Uterus (tissue), 2 donors: ENCODE data around the gene CIRBP.

Experiments used
- CTCF ChIP-seq, 4 experiments: fragments of 200-600 bp in 2 of 4; fragments of 450-650 bp in 2 of 4; sonication (generic) in 2 of 4; IDR thresholded peaks; one replicate each; pipeline ENCODE4 v1.5.1; 2016 to 2019; ENCODE audit warnings: antibody characterized with exemption in 4 of 4, mild to moderate bottlenecking in 2 of 4, moderate library complexity in 1 of 4
- POLR2A ChIP-seq, 2 donors: fragments of 450-650 bp; IDR thresholded peaks; one replicate each; pipeline ENCODE4 v1.6.1; 2016; ENCODE audit warnings: antibody characterized with exemption in 2 of 2, mild to moderate bottlenecking in 1 of 2, moderate library complexity in 1 of 2

- TF ChIP-seq CTCF (IDR thresholded peaks at IDR 0.05) (peak in 1 of 4 experiments; percentile 22), POLR2A (IDR thresholded peaks at IDR 0.05) (peak; percentile 47 to 78)
These were observed 6.3 kb downstream of the CIRBP start, which contains the start of gene FAM174C for GRCh38 chr19:1275260-1275975.
